Natural killer cell (primary cell): ENCODE results near the gene GNB1L. TPM values are rescaled to one million over a fixed set of nuclear protein-coding genes. Genes with fewer than 3 reads are reported as not detected.

Experiments used
- ATAC-seq, 3 donors: fragments of 150-1000 bp in 2 of 3; fragments of 200-7000 bp in 1 of 3; cut with Tn5 transposase; 1 replicate in 1 of 3; 2 replicates in 2 of 3; pipeline ENCODE4 v1.10.0; 2021; ENCODE audit warnings: mild to moderate bottlenecking in 2 of 3, moderate library complexity in 2 of 3
- DNase-seq, 2 donors: peaks; one replicate each; pipeline versions ENCODE4 v3.0.0 to v3.0.0-alpha.2; 2013 to 2021; ENCODE audit warnings: mixed read lengths in 1 of 2
- H3K27ac ChIP-seq: one replicate; pipeline ENCODE4 v1.5.1; 2013; ENCODE audit warnings: mild to moderate bottlenecking, low read length
- H3K27me3 ChIP-seq: one replicate; pipeline ENCODE4 v1.6.1; 2013; ENCODE audit warnings: low read length; ENCODE audit not compliant: control insufficient read depth, insufficient read depth
- H3K36me3 ChIP-seq: one replicate; pipeline ENCODE4 v1.6.1; 2013; ENCODE audit warnings: low read length; ENCODE audit not compliant: control insufficient read depth, insufficient read depth
- H3K4me1 ChIP-seq: one replicate; pipeline ENCODE4 v1.6.1; 2013; ENCODE audit warnings: low read length; ENCODE audit not compliant: control insufficient read depth, insufficient read depth
- H3K4me3 ChIP-seq: one replicate; pipeline ENCODE4 v1.5.1; 2013; ENCODE audit warnings: low read length
- H3K9me3 ChIP-seq: one replicate; pipeline ENCODE4 v1.6.1; 2013; ENCODE audit warnings: low read length; ENCODE audit not compliant: control insufficient read depth, insufficient read depth
- H3K27ac Mint-ChIP-seq, 2 donors: one replicate each; pipeline ENCODE4 v1.8.0; 2022; ENCODE audit warnings: mild to moderate bottlenecking in 2 of 2, mixed read lengths in 2 of 2, moderate library complexity in 1 of 2
- H3K27me3 Mint-ChIP-seq, 2 donors: one replicate each; pipeline ENCODE4 v1.8.0; 2022; ENCODE audit warnings: low read depth in 2 of 2, mixed read lengths in 2 of 2
- H3K36me3 Mint-ChIP-seq: one replicate; pipeline ENCODE4 v1.8.0; 2022; ENCODE audit warnings: mixed read lengths
- H3K4me1 Mint-ChIP-seq, 2 donors: one replicate each; pipeline ENCODE4 v1.8.0; 2022; ENCODE audit warnings: mixed read lengths in 2 of 2
- H3K4me3 Mint-ChIP-seq: one replicate; pipeline ENCODE4 v1.8.0; 2022; ENCODE audit warnings: mild to moderate bottlenecking, moderate library complexity, mixed read lengths
- H3K9me3 Mint-ChIP-seq, 2 donors: one replicate each; pipeline ENCODE4 v1.8.0; 2022; ENCODE audit warnings: mixed read lengths in 2 of 2
- CTCF ChIP-seq: fragments of 200-600 bp; IDR thresholded peaks from one replicate; pipeline ENCODE4 v1.8.0; 2022; ENCODE audit warnings: antibody characterized with exemption
- WGBS: methylation state at CpG from one replicate; pipeline ENCODE4 v1.1.7; 2013; ENCODE audit warnings: missing lambda C conversion rate; ENCODE audit not compliant: insufficient coverage; 5-methylcytosine and 5-hydroxymethylcytosine counted together
- intact Hi-C: fragments of 100-400 bp; cut with micrococcal nuclease; formaldehyde crosslinking; loops from one replicate; pipeline ENCODE4 v1.14.2; 2022
- total RNA-seq, 4 donors: library from RNA; stranded (reverse); fragments of 120-200 nt in 1 of 4; gene quantifications; one replicate each; pipeline versions ENCODE4 v1.2.3 to v1.2.4, GENCODE V29; 2013 to 2022

GNB1L gene
- total RNA-seq, 3 donors from 2014 or later (not counting 1 experiment from before 2014, with no cell fraction given): 5.1 to 5.3 (median 5.3) TPM

- no peak for DNase-seq
- no peak overlapping the region for H3K27ac Mint-ChIP-seq
- no peaks in the 10 kb centered on the region for H3K27me3 Mint-ChIP-seq
- H3K4me1 ChIP-seq: no peaks in the 10 kb centered on the region
- H3K36me3 Mint-ChIP-seq: no peaks in the 10 kb centered on the region
- no peak overlapping the region for H3K27ac ChIP-seq
- no peak for TF ChIP-seq CTCF
- no peaks in the 10 kb centered on the region for H3K27me3 ChIP-seq
- no peaks in the 10 kb centered on the region for H3K9me3 Mint-ChIP-seq
- H3K4me3 ChIP-seq: no peak overlapping the region
- H3K9me3 ChIP-seq: no peaks in the 10 kb centered on the region
- H3K4me1 Mint-ChIP-seq: no peaks in the 10 kb centered on the region
- ATAC-seq: no peak
- H3K36me3 ChIP-seq: peaks cover 7% of the 10 kb centered on the region
- WGBS: 95% methylated on average over 9 of the region's 9 CpGs
- H3K4me3 Mint-ChIP-seq: no peak overlapping the region
- intact Hi-C loops: no loop called here
These were observed 48.4 kb upstream of the GNB1L start for GRCh38 chr22:19903031-19903430.

GRCh38 chr22:19902245-19902715 lies 47.6 kb upstream of the GNB1L start:
- H3K4me1 Mint-ChIP-seq: no peaks in the 10 kb centered on the region
- no peaks in the 10 kb centered on the region for H3K9me3 ChIP-seq
- H3K36me3 ChIP-seq: peaks cover 9% of the 10 kb centered on the region
- intact Hi-C loops: no loop called here
- TF ChIP-seq CTCF: no peak
- H3K27ac ChIP-seq: no peak overlapping the region
- no peaks in the 10 kb centered on the region for H3K4me1 ChIP-seq
- H3K36me3 Mint-ChIP-seq: no peaks in the 10 kb centered on the region
- WGBS: 78% methylated on average over 7 of the region's 7 CpGs
- H3K4me3 Mint-ChIP-seq: no peak overlapping the region
- no peak overlapping the region for H3K4me3 ChIP-seq
- H3K27me3 ChIP-seq: no peaks in the 10 kb centered on the region
- H3K27ac Mint-ChIP-seq: no peak overlapping the region
- H3K27me3 Mint-ChIP-seq: no peaks in the 10 kb centered on the region
- DNase-seq (no peak), ATAC-seq (no peak)
- no peaks in the 10 kb centered on the region for H3K9me3 Mint-ChIP-seq

- intact Hi-C loops: no loop called here
- Mint-ChIP-seq H3K27me3 (no peaks in the 10 kb centered on the region), H3K4me3 (no peak overlapping the region), H3K9me3 (no peaks in the 10 kb centered on the region), H3K4me1 (no peaks in the 10 kb centered on the region), H3K27ac (no peak overlapping the region), H3K36me3 (no peaks in the 10 kb centered on the region)
- Histone ChIP-seq H3K4me1 (no peaks in the 10 kb centered on the region), H3K27me3 (no peaks in the 10 kb centered on the region), H3K4me3 (no peak overlapping the region), H3K27ac (no peak overlapping the region), H3K9me3 (no peaks in the 10 kb centered on the region), H3K36me3 (peaks cover 9% of the 10 kb centered on the region)
- WGBS: 91% methylated on average over 11 of the region's 11 CpGs
- no peak for DNase-seq
- TF ChIP-seq CTCF: no peak
- ATAC-seq: no peak
These were observed 47.0 kb upstream of the GNB1L start for GRCh38 chr22:19901577-19902244.
